GM18873 (cell line): ENCODE data around the gene TRAF3.
A peak's percentile ranks its signal among the peaks of the same experiment; 100 is the strongest.
"Not testable (repeated sequence)": the region's sequence is repeated elsewhere in the genome, so short reads cannot be mapped to it uniquely, and the experiment has no call there.

Experiments used
- ATAC-seq: cut with Tn5 transposase; IDR thresholded peaks from one replicate; pipeline ENCODE4 v1.9.1; 2021; ENCODE audit warnings: mild to moderate bottlenecking, moderate library complexity, moderate number of reproducible peaks; ENCODE audit not compliant: unreplicated experiment, low FRiP score

The TRAF3 gene

GRCh38 chr14:102751088-102751487 lies 26.2 kb upstream of the TRAF3 start:
- no peak for ATAC-seq

GRCh38 chr14:102752239-102752847 lies 24.9 kb upstream of the TRAF3 start:
- no peak for ATAC-seq

GRCh38 chr14:102754370-102755262 lies 22.6 kb upstream of the TRAF3 start:
- ATAC-seq: no peak

- ATAC-seq: no peak
These were observed 19.6 kb upstream of the TRAF3 start for GRCh38 chr14:102757646-102758045.

GRCh38 chr14:102758087-102758486 lies 19.2 kb upstream of the TRAF3 start:
- ATAC-seq: no peak

GRCh38 chr14:102759456-102760187 lies 17.6 kb upstream of the TRAF3 start:
- no peak for ATAC-seq

- no peak for ATAC-seq
These were observed 16.6 kb upstream of the TRAF3 start for GRCh38 chr14:102760496-102761193.

GRCh38 chr14:102761206-102761605 lies 16.0 kb upstream of the TRAF3 start:
- no peak for ATAC-seq

- peak; percentile 50 for ATAC-seq
These were observed 13.0 kb upstream of the TRAF3 start for GRCh38 chr14:102764220-102764671.

- not testable (repeated sequence) for ATAC-seq
These were observed 11.5 kb upstream of the TRAF3 start for GRCh38 chr14:102765770-102766169.

- ATAC-seq: no peak
These were observed 8.8 kb upstream of the TRAF3 start for GRCh38 chr14:102768223-102769048.

GRCh38 chr14:102769049-102769327 lies 8.3 kb upstream of the TRAF3 start:
- no peak for ATAC-seq

- no peak for ATAC-seq
These were observed 6.8 kb upstream of the TRAF3 start for GRCh38 chr14:102770147-102771123.

- no peak for ATAC-seq
These were observed 6.1 kb upstream of the TRAF3 start for GRCh38 chr14:102771144-102771543.

GRCh38 chr14:102772781-102773570 lies 4.3 kb upstream of the TRAF3 start:
- ATAC-seq: no peak

GRCh38 chr14:102774391-102775153 lies 2.7 kb upstream of the TRAF3 start:
- no peak for ATAC-seq
